KG1 (cell line): Measurements from ENCODE around the gene SLIT2.

Experiments
- DNase-seq: peaks from one replicate; lab custom pipeline; 2025; lab: John Stamatoyannopoulos, UW

SLIT2 gene, protein sequence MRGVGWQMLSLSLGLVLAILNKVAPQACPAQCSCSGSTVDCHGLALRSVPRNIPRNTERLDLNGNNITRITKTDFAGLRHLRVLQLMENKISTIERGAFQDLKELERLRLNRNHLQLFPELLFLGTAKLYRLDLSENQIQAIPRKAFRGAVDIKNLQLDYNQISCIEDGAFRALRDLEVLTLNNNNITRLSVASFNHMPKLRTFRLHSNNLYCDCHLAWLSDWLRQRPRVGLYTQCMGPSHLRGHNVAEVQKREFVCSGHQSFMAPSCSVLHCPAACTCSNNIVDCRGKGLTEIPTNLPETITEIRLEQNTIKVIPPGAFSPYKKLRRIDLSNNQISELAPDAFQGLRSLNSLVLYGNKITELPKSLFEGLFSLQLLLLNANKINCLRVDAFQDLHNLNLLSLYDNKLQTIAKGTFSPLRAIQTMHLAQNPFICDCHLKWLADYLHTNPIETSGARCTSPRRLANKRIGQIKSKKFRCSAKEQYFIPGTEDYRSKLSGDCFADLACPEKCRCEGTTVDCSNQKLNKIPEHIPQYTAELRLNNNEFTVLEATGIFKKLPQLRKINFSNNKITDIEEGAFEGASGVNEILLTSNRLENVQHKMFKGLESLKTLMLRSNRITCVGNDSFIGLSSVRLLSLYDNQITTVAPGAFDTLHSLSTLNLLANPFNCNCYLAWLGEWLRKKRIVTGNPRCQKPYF (N-terminal part only)

DNA sequence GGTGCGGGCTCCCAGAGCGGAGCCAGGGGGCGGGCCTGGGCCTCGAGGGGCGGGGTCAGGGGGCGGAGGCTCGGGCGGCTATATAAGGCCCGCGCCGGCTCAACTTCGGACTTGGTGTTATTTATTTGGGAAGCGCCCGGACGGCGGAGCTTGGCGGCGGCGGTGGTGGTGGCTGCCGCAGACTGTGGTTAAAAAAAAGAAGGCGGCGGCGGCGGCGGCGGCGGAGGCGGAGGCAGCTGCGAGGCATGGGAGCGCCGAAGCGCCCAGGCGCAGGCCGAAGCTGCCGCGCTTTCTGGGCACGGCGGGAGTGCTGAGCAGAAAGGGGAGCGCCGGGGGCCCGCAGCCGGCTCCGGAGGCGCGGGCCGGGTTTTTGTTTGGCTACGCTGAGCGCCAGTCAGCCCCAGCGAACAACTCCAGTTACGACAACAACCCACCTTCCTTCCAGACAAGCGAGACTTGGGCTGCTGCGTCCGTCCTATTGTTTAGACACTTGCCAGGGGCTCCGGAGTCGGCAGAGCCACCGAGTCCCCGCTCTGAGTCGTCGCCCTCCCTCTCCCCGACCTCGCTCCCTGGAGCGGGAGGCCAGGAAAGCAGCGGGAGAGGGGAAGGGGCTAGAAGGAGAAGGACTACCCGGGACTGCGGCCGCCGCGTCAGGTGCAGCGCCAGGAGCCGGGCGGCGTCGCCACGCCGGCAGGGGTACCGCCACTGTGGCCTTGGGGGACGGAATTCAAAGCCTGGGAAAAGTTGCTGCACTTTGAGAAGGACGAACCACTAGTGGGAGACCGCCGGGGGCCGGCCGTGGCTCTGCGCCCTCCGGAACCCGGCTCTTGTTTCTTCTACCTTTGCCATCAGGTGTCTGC is at the start of gene SLIT2:
Gene SLIT2 (plus strand): TSS at position 110 of the 860 bp plus-strand sequence. CDS start 1,911 bp downstream, outside the sequence.
- no peak for DNase-seq

- DNase-seq = no peak
These were observed 48.2 kb upstream of the SLIT2 start for GRCh38 chr4:20203508-20203907.

GRCh38 chr4:20217521-20217920 is 34.2 kb upstream of the SLIT2 start:
- no peak for DNase-seq

DNA sequence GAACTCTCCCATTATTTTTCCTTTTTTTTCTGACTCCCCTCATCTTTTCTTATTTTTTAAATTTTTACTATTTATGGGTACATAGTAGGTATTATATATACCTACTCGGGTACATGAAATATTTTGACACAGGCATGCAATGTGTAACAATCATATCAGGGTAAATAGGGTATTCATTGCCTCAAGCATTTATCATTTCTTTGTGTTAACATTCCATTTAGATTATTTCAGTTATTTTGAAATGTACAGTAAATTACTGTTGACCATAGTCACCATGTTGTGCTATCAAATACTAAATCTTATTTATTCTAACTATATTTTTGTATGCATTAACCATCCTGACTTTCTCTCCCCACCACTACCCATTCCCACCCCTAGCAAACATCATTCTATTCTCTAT is 33.8 kb upstream of the SLIT2 start:
- DNase-seq = no peak

GRCh38 chr4:20219521-20219920 is 32.2 kb upstream of the SLIT2 start:
- no peak for DNase-seq

DNA sequence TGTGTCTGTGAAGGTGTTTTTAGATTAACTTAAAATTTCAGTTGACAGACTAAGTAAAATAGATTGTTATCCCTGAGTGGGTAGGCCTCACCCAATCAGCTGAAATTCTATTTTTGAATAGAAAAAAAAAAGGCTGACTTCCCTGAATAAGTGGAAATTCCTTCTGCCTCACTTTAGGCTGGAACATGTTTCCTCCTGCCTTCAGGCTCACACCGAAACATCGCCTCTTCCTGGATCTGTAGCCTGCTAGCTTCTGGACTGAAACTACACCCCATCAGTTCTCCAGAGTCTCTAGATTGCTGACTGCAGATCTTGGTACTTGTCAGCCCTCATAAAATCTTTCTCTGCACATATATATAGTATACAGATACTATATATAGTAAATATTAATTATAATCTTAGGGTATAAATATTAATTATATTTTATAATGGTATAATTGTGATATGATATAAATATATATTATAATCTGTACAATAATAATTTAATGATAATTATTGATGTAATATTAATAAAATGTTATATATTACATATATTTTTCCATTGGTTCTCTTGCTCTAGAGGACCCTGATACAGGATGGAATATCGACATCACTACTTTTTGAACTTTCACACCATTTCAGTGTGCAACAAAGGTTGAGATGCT is 13.7 kb upstream of the SLIT2 start:
- DNase-seq = no peak

- no peak for DNase-seq
These were observed 3.5 kb upstream of the SLIT2 start for GRCh38 chr4:20248155-20248558.

DNA sequence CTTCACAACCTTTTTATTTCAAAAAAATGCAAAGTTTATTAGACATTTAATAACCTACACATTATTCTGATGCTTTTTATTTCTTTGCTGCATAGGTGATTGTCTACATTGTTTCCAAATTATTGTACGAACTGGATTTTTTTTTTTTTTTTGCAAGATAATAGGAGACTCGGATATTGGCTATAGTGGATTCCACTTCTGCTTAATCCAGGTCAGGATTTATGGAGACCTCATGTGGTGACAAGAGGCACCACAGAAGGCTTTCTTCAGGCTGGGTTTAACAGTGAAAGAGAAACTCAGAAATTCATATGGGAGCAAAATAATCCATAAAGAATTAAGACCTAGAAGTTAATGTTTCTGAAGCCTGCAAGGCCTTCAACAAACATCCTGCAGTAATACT is 2.4 kb upstream of the SLIT2 start:
- DNase-seq = no peak

- DNase-seq = no peak
These were observed 492 bp upstream of the SLIT2 start for GRCh38 chr4:20251031-20251795.

- DNase-seq = no peak
These were observed 1.1 kb downstream of the SLIT2 start for GRCh38 chr4:20252656-20253282.

GRCh38 chr4:20253283-20253734 is 1.6 kb downstream of the SLIT2 start:
- no peak for DNase-seq

DNA sequence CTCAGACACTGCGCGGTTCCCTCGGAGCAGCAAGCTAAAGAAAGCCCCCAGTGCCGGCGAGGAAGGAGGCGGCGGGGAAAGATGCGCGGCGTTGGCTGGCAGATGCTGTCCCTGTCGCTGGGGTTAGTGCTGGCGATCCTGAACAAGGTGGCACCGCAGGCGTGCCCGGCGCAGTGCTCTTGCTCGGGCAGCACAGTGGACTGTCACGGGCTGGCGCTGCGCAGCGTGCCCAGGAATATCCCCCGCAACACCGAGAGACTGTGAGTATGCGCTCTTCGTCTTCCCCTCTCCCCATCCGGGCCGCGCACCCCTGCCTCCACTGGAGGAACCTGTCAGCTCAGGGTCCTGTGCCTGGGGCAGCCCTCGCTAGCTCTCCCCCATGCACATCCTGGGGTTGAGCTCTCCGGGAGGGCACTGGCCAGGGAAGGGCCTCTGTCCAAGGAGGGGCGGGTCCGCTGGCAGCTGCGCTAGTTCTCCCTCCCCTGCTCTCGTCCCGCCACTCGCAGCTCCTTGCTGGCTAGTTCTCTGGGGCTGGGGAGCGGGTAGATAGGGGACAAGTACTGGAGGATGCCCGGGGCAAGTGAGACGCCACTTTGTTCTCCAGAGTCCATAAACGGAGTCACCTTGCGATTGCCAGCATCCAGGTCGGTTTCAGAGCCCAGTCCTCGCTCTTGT is 2.2 kb downstream of the SLIT2 start:
- no peak for DNase-seq

DNA sequence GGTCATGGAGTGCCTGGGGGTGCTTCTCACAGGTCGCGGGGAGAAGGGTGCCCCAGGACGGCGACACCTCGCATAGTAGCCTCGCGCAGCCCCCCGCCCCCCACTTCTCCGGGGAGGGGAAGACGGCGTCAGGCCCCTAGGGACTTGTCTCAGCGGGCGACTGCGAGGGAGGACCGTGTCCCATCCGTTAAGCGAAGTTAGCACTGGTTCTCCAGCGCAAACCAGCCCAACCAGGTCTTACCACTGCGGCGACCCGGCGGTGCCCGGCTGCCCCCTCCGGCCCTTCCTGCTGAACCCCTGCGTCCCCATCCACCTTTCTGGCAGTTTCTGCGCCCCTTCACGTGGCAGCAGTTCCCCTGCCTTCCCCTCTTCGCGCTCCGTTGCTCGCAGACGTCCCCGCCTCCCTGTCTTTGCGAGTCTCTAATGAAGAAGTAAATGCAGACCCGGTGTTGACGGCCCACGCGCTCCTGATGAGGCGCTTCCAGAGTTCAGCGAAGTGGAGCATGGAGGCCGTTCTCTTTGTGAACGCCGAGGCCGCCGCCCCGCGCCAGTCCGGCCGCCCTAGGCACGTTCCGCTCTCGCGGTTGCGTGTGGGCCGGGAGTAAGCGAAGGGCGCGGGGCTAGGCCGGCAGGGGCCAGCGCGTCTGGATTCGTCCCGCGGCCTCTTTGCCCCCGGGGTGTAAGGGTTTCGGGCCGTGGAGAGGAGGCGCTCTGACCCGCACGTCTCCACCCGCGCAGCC is 3.0 kb downstream of the SLIT2 start:
- no peak for DNase-seq

DNA sequence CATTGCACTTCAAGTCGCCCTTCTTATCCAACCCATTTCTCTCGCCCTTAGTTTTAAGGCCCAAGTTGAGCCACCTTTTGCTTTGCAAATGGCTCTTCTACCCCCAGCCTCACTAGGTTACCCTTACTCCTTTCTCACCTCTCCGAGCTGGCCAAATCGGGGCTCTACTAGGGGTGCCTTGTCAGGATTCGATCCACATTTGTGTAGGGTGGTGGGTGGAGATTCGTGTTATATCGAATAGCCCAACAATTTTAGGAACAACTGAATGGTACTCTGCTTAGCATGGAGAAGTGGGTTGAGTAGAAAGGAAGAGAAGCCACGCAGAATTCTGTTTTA is 3.5 kb downstream of the SLIT2 start:
- DNase-seq = no peak

GRCh38 chr4:20255823-20256222 is 4.1 kb downstream of the SLIT2 start:
- DNase-seq = no peak

- no peak for DNase-seq
These were observed 4.7 kb downstream of the SLIT2 start for GRCh38 chr4:20256381-20256881.

GRCh38 chr4:20259707-20260106 is 8.0 kb downstream of the SLIT2 start:
- no peak for DNase-seq

- DNase-seq = no peak
These were observed 9.1 kb downstream of the SLIT2 start for GRCh38 chr4:20260821-20261220.

- no peak for DNase-seq
These were observed 10.5 kb downstream of the SLIT2 start for GRCh38 chr4:20262221-20262620.
